Thoracic aorta (tissue), 2 donors: ENCODE data around the gene SIPA1L3. TPM values are rescaled to one million over a fixed set of nuclear protein-coding genes. Genes with fewer than 3 reads are reported as not detected.

ENCODE experiments used
- ATAC-seq: fragments of 150-250 bp; one replicate; pipeline ENCODE4 v1.8.0; 2017; ENCODE audit warnings: low read depth; ENCODE audit not compliant: insufficient number of reproducible peaks, low FRiP score
- DNase-seq: peaks from one replicate; pipeline ENCODE4 v3.0.0-alpha.2; 2020; ENCODE audit warnings: low spot score
- H3K27ac ChIP-seq, 2 donors: fragments of 200-600 bp; sonication (generic); 1 replicate in 1 of 2; 2 replicates in 1 of 2; pipeline ENCODE4 v1.5.1; 2016; ENCODE audit warnings: mild to moderate bottlenecking in 2 of 2, moderate library complexity in 2 of 2
- H3K27me3 ChIP-seq: fragments of 200-600 bp; sonication (generic); replicated peaks from 2 replicates; pipeline ENCODE4 v1.6.0; 2016; ENCODE audit warnings: mild to moderate bottlenecking; ENCODE audit not compliant: insufficient read depth
- H3K36me3 ChIP-seq: fragments of 200-600 bp; sonication (generic); one replicate; pipeline ENCODE4 v1.5.1; 2016
- H3K4me1 ChIP-seq, 2 donors: fragments of 200-600 bp; sonication (generic); 1 replicate in 1 of 2; 2 replicates in 1 of 2; pipeline versions ENCODE4 v1.5.1 to v1.6.0; 2016; ENCODE audit warnings: low read depth in 2 of 2, mild to moderate bottlenecking in 1 of 2; ENCODE audit not compliant: control insufficient read depth in 1 of 2
- H3K4me3 ChIP-seq: fragments of 200-600 bp; sonication (generic); 2 replicates; pipeline ENCODE4 v1.5.1; 2016; ENCODE audit warnings: mild to moderate bottlenecking
- H3K9me3 ChIP-seq: fragments of 200-600 bp; sonication (generic); 2 replicates; pipeline ENCODE4 v1.5.1; 2016
- total RNA-seq, 2 donors: library from RNA; depleted of rRNA; stranded (reverse); fragments of >200 nt; gene quantifications; one replicate each; pipeline versions ENCODE4 v1.1.0 to v1.2.3, GENCODE V29; 2016
- TF ChIP-seq, protein P1 (sequence below): fragments of 200-600 bp; sonication (generic); IDR thresholded peaks from one replicate; pipeline ENCODE4 v1.5.1; 2019; ENCODE audit warnings: antibody characterized with exemption

Gene SIPA1L3
- total RNA-seq, 2 donors from 2014 or later, result 14.5 to 39.4 TPM

DNA sequence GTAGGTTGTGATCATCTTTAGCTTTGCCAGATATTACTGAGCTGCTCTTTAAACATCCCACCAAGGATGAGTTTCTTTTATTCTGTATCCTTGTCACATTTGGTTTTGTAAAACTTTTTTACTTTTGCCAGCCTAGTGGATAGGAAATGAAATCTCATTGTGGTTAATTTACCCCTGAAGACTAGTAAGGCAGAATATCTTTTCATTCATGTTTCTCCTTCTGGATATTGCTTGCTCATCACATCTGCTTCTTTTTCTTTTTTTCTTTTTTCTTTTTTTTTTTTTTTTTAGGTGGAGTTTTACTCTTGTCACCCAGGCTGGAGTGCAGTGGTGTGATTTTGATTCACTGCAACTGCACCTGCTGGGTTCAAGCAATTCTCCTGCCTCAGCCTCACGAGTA, 31.3 kb downstream of the SIPA1L3 start:
- no peak overlapping the region for H3K4me3 ChIP-seq
- peaks cover 4 to 9% of the 10 kb centered on the region in 2 donors for H3K4me1 ChIP-seq
- ATAC-seq (no peak), DNase-seq (no peak)
- TF ChIP-seq, protein P1, sequence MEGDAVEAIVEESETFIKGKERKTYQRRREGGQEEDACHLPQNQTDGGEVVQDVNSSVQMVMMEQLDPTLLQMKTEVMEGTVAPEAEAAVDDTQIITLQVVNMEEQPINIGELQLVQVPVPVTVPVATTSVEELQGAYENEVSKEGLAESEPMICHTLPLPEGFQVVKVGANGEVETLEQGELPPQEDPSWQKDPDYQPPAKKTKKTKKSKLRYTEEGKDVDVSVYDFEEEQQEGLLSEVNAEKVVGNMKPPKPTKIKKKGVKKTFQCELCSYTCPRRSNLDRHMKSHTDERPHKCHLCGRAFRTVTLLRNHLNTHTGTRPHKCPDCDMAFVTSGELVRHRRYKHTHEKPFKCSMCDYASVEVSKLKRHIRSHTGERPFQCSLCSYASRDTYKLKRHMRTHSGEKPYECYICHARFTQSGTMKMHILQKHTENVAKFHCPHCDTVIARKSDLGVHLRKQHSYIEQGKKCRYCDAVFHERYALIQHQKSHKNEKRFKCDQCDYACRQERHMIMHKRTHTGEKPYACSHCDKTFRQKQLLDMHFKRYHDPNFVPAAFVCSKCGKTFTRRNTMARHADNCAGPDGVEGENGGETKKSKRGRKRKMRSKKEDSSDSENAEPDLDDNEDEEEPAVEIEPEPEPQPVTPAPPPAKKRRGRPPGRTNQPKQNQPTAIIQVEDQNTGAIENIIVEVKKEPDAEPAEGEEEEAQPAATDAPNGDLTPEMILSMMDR, result no peak
- no peaks in the 10 kb centered on the region for H3K27me3 ChIP-seq
- H3K36me3 ChIP-seq, result no peaks in the 10 kb centered on the region
- peaks cover 5% of the 10 kb centered on the region for H3K9me3 ChIP-seq
- H3K27ac ChIP-seq, result no peak overlapping the region

DNA sequence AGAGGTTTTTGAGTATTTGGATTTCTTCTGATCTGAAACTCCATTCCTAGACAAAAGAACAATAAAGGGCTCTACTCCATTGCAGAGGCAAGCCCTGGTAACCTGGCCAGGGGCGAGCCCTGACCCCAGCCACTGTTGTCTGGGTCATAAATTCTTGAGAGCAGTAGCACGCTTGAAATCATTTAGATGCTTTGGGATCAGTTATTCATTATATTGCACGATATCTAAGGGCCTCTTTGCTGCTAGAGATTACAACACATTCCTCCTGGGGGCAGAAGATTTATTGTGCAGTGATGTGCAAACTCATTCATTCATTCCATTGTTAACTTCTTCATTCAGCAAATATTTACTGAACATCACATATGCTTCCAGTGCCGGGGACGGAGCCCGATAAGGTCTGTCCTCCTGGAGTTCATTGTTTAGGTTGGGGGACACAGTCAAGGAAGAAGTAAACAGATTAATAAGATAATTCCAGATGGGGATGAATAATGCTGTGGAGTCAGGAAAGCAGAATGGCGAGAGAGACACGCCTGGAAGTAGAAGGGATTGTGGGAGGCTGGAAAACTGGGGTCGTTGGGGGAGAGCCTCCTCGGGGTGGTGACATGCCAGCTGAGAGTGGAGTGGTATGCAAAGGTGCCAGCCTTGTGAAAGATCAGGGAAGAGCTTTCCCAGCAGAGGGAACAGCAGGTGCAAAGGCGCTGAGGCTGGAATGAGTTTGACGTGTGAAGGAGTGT, 34.9 kb downstream of the SIPA1L3 start:
- Histone ChIP-seq H3K36me3 (no peaks in the 10 kb centered on the region), H3K9me3 (no peaks in the 10 kb centered on the region), H3K27me3 (no peaks in the 10 kb centered on the region), H3K4me1 (no peaks in the 10 kb centered on the region), H3K4me3 (no peak overlapping the region), H3K27ac (no peak overlapping the region)
- DNase-seq (no peak), ATAC-seq (no peak)
- TF ChIP-seq, protein P1, result no peak

DNA sequence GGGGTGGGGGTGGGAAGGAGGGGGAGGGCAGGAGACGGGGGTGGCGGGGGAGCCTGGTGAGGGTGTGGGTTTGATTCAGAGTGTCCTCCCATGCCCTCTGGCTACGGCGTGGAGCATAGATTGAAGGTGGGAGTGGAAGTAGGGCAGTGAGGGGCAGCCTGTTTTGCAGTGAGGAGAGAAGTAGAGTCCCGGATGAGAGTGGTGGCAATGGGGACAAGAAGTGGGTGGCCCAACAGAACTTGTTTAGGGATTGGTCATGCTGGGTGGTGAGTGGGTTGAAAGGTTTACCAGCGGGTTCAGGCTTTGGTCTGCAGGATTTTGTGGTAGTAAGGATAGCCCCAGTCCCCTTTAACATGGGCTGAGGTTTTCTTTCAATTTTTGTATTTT, 35.5 kb downstream of the SIPA1L3 start:
- H3K4me1 ChIP-seq, result no peaks in the 10 kb centered on the region
- H3K9me3 ChIP-seq, result no peaks in the 10 kb centered on the region
- TF ChIP-seq, protein P1, result no peak
- H3K4me3 ChIP-seq, result no peak overlapping the region
- no peaks in the 10 kb centered on the region for H3K27me3 ChIP-seq
- no peak for ATAC-seq
- H3K36me3 ChIP-seq, result no peaks in the 10 kb centered on the region
- no peak overlapping the region for H3K27ac ChIP-seq
- DNase-seq, result no peak

DNA sequence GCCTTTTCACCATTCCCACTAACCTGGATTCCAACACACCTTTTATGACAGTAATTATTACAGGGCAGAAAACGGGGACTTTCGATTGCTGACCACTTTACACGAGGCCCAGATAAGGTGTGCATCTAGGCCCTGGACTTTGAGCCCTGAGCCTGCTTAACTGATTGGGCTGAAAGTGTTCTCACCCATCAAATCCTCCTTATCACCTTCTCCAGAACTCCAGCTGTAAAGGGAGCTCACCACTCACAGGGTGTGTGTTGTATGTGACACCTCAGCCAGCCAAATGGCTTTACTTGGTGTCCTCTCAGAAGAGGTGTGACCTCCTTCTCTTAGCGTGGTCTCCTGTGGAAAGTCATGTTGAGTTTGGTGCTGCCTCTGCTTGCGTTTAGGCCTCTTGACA, 36.5 kb downstream of the SIPA1L3 start:
- H3K27me3 ChIP-seq, result no peaks in the 10 kb centered on the region
- ATAC-seq (no peak), DNase-seq (no peak)
- H3K4me1 ChIP-seq, result no peaks in the 10 kb centered on the region
- no peaks in the 10 kb centered on the region for H3K36me3 ChIP-seq
- TF ChIP-seq, protein P1, result no peak
- H3K9me3 ChIP-seq, result no peaks in the 10 kb centered on the region
- no peak overlapping the region for H3K27ac ChIP-seq
- H3K4me3 ChIP-seq, result no peak overlapping the region

DNA sequence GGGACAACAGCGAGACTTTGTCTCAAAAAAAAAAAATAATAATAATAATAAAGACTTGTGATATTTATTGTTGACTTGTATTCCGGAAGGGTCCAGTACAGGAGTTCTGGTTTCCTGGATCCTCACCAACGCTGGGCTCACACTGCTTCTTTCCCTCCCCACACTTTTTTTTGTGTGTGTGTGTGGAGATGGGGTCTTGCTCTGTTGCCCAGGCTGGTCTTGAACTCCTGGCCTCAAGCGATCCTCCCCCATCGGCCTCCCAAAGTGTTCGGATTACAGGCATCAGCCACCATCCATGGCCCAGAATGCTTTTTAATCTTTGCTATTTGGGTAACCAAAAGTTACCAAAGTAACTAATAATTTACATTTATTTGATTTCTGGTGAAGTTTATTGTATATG, 39.1 kb downstream of the SIPA1L3 start:
- Histone ChIP-seq H3K4me3 (no peak overlapping the region), H3K27me3 (no peaks in the 10 kb centered on the region), H3K9me3 (no peaks in the 10 kb centered on the region), H3K4me1 (no peaks in the 10 kb centered on the region), H3K27ac (no peak overlapping the region), H3K36me3 (no peaks in the 10 kb centered on the region)
- no peak for DNase-seq
- TF ChIP-seq, protein P1, result no peak
- no peak for ATAC-seq
